CD4-positive, alpha-beta T cell treated with Interleukin-10 for 1 hour (primary cell): ENCODE measurements around the gene DCLRE1C.
"Not testable (repeated sequence)": the region's sequence is repeated elsewhere in the genome, so short reads cannot be mapped to it uniquely, and the experiment has no call there.

ENCODE experiments used
- DNase-seq: peaks from one replicate; pipeline ENCODE4 v3.0.0-alpha.2; 2020

Gene DCLRE1C

GRCh38 chr10:14942950-14943338 lies 11.0 kb downstream of the DCLRE1C start:
- not testable (repeated sequence) for DNase-seq

DNA sequence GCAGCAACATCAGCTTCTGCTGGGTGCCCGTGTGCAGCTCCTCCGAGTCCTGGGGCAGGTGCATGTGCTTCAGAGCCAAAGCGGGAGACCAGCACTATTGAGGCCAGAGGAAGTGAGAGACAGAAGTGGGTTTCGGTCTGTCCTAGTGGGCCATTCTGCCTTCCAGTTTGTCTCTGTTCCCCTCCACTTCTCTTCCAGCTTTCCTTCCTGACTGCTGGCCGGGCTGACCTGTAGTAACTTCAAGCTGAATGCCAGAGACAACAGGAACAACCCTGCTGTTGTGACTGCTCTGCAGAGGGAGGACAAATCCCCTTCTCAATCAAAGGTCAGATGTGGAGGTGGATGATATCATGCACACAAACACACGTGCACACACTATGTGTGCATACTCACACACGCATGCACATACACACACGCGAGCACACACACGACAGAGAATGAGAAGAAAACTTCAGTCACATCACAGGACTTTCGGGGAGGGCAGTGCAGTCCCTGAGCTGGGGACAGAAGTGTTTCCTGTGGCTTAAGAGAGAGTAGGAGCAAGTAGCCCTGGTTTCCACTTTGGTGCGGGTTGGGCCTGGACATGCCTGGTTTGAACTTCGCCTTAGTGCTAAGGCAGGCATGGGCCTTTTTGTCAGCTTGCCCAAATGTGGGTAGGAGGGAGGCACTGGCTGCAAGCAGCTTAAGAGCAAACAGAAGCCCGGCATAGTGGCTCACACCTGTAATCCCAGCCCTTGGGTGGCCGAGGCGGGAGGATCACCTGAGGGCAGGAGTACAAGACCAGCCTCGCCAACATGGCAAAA lies 11.5 kb downstream of the DCLRE1C start:
- DNase-seq, result not testable (repeated sequence)

GRCh38 chr10:14938971-14939370 lies 14.9 kb downstream of the DCLRE1C start:
- not testable (repeated sequence) for DNase-seq

- DNase-seq, result no peak
Measured at GRCh38 chr10:14936584-14936983, 17.3 kb downstream of the DCLRE1C start.

GRCh38 chr10:14930610-14931009 lies 23.3 kb downstream of the DCLRE1C start:
- no peak for DNase-seq

DNA sequence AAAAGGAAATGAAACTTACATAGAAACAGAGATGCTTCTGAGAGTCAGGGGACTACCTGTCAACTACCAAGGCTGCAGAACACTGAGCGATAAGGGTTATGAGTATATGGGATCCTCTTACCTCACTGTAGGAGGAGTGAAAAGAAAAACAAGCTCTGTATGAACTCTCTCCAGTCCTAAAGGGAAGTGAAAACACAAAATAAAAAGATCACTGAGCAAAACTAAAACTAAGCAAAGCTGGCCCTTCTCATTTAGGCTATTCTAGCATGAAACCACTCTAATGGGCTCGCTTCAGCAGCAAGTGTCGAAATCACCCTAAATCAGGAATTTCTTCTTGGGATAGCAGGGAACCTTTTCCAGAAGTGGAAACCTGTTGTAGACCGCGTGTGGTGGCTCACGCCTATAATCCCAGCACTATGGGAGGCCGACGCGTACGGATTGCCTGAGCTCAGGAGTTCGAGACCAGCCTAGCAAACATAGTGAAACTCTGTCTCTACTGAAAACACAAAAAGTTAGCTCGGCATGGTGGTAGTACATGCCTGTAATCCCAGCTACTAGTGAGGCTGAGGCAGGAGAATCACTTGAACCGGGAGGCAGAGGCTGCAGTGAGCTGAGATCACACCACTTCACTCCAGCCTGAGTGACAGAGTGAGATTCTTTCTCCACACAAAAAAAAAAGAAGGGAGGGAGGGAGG lies 27.0 kb downstream of the DCLRE1C start:
- no peak for DNase-seq

- no peak for DNase-seq
Measured at GRCh38 chr10:14926061-14926470, 27.8 kb downstream of the DCLRE1C start.

DNA sequence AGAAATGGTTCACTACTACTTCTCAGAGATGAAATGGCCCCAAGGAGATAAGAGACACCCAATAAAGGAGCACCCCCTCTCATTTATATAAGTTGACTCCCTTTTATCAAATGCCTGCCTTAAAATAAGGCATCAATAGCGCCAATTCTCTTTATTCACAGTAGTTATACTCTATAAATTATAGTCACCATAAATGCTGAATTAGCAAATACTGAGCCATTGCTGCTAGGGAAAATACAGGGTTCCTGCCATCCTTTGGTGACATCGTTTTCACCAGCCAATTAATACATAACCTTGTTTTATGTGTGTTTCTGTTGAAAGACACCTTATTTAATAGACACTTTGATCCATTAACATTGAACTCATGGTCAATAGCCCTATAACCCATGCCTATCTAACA lies 28.6 kb downstream of the DCLRE1C start:
- no peak for DNase-seq

DNA sequence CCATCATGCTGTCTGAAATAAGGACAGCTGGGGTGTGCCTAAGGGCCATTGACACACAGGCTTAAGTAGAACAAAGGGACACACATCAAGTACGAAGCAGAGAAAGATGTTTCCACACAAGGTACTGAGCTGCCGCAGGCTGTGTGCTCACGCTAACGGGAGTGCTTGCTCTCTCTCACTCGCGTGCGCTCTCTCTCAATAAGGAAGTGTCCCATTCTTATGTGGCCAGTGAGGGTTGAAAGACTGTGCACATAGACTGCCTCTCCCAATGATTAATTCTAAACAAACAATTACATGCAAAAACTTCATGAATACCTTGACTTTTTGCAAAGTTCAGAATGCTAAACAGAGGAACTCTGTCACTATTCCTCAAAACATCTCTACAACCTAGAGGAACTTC lies 29.9 kb downstream of the DCLRE1C start:
- DNase-seq, result no peak

DNA sequence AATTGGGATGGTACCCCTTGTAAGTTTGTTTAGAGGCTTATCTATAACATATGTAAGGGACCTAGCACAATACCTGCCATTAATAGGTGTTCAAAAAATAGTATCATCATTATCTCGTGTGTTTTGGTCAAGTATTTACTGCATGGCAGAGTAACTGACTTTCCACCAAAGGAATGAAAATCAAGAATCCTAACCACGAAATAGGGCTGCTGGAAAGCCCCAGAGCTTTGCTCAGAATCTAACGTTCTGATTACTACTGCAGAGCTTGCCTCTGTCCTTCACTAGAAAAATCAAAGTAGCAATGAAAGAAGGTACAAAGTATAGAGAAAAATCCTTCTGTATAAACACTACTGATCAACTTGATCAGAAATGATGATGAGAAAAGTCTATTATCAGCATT lies 34.9 kb downstream of the DCLRE1C start:
- no peak for DNase-seq

DNA sequence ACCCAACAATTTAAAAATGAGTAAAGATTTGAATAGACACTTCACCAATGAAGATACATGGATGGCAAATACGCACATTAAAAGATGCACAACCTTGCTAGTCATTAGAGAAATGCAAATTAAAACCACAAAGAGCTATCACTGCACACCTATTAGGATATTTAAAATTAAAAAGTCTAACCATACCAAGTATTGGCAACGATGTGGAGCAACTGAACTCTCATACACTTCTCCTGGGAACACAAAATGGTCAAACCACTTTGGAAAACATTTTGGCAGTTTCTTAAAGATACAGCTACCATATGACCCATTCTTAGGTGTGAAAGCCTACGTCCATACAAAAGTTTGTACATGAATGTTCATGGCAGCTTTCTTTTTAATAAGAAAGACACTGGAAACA lies 36.1 kb downstream of the DCLRE1C start:
- DNase-seq, result no peak

DNA sequence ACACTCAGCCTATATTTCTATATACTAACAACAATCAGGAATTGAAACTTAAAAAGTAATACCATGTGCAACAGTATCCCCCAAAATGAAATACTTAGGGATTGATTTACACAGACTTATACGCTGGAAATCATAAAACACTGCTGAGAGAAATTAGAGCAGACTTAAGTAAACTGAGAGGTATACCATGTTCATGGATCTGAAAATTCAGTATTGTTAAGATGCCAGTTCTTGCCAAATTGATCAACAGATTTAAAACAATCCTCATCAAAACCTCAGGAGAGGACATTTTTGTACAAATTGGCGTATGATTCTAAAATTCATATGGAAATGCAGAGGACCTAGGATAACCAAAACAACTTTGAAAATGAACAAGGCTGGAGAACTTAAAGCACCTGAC lies 37.3 kb downstream of the DCLRE1C start:
- no peak for DNase-seq

- DNase-seq, result no peak
Measured at GRCh38 chr10:14911801-14912200, 42.1 kb downstream of the DCLRE1C start.

GRCh38 chr10:14910953-14911352 lies 42.9 kb downstream of the DCLRE1C start:
- DNase-seq, result no peak

DNA sequence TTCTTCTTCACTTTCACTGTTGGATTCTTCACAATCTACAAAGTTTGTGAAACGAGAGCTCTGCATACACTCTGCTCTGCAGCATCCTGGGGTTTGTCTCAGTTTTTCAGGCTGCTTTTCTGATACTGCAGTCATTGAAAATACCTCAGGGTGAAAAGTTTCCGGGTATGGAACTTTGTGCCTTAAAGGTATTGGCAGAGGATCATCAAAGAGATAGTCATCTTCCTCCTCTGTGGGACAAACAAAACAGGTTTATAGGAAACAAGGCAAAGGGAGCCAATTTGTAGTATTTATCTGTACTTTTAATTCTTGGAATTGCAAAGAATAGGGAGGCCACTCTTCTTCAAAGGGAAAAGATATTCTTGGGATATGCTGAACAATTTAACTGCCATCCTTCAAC lies 44.8 kb downstream of the DCLRE1C start:
- DNase-seq, result no peak

GRCh38 chr10:14907591-14907990 lies 46.3 kb downstream of the DCLRE1C start:
- DNase-seq, result not testable (repeated sequence)

DNA sequence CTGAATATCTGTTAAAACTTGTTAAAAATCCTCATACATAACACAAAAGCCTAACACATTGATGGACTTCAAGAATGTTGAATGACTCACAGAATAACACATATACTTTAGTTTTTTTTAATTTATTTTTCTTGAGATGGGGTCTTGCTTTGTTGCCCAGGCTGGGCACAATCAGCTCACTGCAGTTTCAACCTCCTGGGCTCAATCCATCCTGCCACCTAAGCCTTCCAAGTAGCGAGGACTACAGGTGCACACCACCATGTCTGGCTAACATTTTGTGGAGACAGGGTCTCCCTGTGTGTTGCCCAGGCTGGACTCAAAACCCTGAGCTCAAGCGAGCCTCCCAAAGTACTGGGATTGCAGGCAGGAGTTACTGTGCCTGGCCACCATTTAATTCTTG lies 47.1 kb downstream of the DCLRE1C start:
- DNase-seq, result no peak

DNA sequence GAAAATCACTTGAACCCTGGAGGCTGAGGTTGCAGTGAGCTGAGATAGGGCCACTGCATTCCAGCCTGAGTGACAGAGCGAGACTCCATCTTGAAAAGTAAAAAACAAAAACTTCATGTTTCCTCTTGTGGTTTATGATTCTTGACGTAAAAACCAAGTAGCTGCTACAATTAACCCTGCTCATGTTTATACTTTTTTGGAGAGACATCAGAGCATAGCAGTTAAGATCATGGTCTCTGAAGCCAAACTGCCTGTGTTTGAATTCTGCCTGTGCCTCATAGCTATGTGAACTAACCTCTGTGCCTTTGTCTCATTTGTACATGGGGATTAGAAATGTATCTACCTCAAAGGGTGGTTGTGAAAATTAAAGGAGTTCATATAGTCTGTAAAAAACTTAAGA lies 48.0 kb downstream of the DCLRE1C start:
- DNase-seq, result no peak

DNA sequence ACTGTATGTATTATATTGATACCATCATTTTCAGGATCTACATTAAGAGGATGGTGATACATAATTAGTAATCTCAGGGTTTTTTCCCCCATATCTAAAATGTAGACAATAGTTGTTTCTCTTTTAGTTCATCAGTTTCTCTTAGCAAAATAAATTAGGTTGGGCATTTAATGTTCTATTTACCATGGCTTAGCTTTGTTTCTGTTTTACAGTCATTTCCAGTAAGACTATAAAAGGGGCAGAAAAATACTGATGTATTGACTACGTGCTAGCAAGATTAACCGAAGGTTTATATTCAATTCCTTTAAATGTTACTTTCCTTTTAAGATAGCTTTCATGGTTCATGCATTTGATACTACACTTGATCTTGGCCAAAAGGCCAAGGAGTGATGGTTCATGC lies 49.0 kb downstream of the DCLRE1C start:
- no peak for DNase-seq

DNA sequence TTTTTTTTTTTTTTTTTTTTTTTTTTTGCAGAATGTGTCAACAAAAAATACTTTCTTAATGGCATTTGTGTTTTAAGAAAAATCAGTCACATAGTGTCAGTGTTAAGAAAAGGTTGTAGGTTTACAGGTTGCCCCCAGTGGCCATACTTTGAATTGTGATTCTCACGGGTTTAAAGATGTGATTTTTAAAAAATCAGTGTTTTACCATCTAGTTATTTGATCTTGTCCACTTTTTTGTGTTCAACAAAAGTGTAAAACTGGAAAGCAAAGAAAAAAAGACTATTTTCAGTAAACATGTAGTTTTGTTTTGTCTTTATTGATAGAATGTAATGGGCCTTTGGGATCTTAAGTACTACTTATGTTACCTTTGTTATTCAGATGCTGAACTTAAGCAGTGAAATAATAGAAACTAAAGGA lies 49.6 kb downstream of the DCLRE1C start:
- DNase-seq, result peak; percentile 41

- no peak for DNase-seq
Measured at GRCh38 chr10:14891151-14891550, 62.7 kb downstream of the DCLRE1C start.

- DNase-seq, result peak; percentile 18
Measured at GRCh38 chr10:14889318-14889717, 64.6 kb downstream of the DCLRE1C start.

- DNase-seq, result no peak
Measured at GRCh38 chr10:14884082-14884481, 69.8 kb downstream of the DCLRE1C start.

DNA sequence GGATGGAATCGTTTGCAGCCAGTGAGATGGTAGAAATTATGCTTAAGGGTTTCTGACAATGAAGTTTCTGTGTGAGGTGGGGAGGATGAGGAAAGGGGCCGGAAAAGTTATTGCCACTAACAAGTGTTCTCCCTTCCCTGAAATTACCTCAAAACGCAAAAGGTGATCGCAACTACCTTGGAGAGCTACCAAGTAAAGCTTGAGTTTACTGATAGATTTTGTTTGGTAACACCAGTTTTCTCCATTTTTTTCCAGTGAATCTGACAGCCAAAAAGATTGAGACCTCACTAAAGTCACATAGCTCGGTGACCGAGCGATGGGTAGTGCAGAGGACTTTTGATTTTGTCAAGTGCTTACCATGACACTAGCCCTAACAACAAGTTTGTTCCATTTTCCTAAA lies 73.7 kb downstream of the DCLRE1C start:
- no peak for DNase-seq

GRCh38 chr10:14879928-14880193 lies 74.0 kb downstream of the DCLRE1C start:
- no peak for DNase-seq
